IMR-90 (cell line): ENCODE data around the gene MICALL2.

ENCODE experiments used
- CTCF ChIP-seq: conservative IDR thresholded peaks from 2 replicates; pipeline ENCODE4 v1.5.1; 2012; ENCODE audit warnings: mild to moderate bottlenecking, low read depth, low read length, improper control_type of control experiment
- POLR2A ChIP-seq: IDR thresholded peaks from 2 replicates; pipeline ENCODE4 v1.6.1; 2012; ENCODE audit warnings: mild to moderate bottlenecking, low read depth, low read length

- TF ChIP-seq CTCF (no peak), POLR2A (no peak)
Measured at GRCh38 chr7:1486571-1486970, 27.3 kb upstream of the MICALL2 start.
